Mammary microvascular endothelial cell (primary cell): ENCODE data around the gene KCNS3. TPM values are rescaled to one million over a fixed set of nuclear protein-coding genes. Genes with fewer than 3 reads are reported as not detected.

Experiments used
- total RNA-seq: library from RNA; depleted of rRNA; stranded (reverse); fragments of >200 nt; gene quantifications from 2 replicates; pipeline ENCODE4 v1.2.3, GENCODE V29; 2015

The KCNS3 gene
- 1.1 and 4.8 TPM in 2 replicates for total RNA-seq

DNA sequence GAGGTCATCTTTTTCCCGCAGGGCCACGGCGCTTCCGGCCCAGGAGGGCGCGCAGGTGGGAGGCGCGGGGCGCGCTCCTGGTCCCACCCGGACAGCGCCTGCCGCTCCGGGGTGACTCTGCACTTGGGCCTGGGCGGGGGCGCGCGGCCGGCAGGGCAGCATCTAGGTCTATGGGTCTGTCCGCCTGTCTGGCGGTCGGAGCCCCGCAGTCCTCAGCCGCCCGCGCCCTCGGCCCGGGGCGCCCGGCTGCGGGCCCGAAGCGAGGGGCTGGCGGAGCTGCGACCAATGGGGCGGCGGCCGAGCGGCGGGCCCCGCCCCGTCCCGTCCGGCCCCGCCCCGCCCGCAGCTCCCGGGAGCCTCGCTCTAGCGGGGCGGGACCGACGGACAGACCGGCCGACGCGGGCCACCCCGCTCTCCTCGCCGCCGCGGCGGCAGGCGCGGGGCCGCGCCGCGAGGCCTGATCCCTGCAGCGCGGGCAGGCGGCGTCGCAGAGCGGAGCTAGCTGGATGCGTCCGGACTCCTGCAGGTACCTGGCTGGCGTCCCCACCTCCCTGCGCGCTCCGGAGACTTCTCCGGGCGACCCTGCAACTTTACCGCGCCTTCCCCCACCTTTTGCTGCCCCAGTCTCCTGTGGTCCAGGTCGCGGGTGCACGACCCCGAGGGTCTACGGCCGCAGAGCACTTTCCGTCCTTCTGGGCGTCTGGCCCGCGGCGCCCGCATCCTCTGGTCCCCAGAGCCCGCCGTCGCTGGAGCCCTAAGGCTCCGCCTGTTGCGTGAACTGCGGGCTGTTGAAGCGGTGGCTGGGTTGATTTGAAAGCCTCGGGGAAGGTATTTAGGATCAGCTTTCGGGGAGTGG is at the start of gene KCNS3:
Gene KCNS3, plus strand, starts transcription at position 387 of the 856 bp plus-strand sequence. CDS start 52,342 bp downstream, outside the sequence.

Other genes with a start within 250 kb of the KCNS3 start
- 21.7 and 25.3 TPM in 2 replicates for gene SMC6, start 124.9 kb upstream of the KCNS3 start, total RNA-seq
- gene GEN1, start 124.5 kb upstream of the KCNS3 start, total RNA-seq: 12.7 and 17.6 TPM in 2 replicates
- not detected in 2 replicates for gene MSGN1, start 62.2 kb upstream of the KCNS3 start, total RNA-seq